GM18858 (cell line): ENCODE data around the gene C16orf96.

Experiments used
- ATAC-seq: cut with Tn5 transposase; IDR thresholded peaks from one replicate; pipeline ENCODE4 v1.9.1; 2021; ENCODE audit not compliant: unreplicated experiment

C16orf96 gene

DNA sequence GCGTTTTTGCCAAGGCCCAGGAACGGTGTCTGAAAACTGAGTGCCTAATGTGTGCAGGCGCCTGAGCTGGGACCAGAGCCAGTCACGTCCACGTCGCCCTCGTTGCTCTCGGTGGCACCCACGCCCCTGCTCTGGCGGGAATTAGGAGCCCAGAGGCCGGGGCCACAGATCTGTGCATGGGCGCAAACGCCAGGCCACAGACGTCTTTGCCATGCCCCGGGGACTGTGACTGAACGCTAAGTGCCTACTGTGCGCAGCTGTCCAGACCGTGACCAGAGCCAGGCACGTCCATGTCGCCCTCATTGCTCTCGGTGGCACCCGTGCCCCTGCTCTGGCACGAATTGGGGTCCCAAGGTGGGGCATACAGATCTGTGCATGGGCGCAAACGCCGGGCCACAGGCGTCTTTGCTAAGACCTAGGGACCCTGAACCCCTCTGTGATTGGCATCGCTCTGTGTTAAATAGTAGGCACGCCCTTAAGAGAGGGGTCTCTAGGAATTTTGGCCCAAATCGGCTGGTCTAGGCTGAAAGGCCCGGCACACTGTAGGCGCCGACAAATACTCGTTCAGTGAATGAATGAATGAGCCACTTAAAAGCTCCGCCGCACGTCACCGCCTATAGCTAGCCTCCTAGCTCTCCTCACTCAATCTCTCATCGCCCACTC, 59.4 kb downstream of the C16orf96 start:
- ATAC-seq = no peak

DNA sequence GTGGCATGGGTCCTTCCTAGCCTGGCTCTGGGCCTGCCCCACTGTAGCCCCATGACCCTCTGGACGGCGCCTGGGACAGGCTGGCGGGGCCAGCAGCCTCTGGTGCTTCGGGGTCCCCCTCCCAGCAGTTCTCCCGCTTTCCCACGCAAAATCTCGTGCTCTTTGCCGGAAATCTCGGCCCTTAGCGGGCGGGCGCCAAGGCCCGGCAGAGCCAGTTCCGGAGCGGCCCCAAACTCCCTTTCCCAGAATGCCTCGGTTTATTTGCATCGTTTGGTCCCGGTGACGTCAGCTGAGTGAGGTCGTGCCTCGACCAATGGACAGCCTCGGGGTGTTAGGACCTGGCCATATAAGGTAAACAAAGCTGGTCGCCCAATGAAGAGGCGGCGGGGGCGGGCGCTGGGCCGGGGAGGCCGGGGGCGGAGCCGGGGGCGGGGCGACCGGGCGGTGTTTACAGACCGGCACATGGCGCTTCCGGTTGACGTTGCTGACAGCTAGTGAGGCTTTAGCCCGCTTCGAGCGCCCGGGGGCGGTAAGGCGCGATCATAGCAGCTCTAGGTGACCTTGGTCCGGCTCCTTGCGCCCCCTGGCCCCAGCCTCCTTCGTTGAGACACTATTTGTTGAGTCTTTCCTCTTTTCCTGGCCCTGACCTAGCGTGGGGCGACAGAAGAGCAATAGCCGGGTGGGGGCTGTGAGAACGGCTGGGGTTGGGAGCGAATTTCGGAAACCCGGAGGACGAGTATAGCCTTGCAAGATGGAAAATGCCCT, 60.1 kb downstream of the C16orf96 start:
- ATAC-seq = peak; percentile 52

DNA sequence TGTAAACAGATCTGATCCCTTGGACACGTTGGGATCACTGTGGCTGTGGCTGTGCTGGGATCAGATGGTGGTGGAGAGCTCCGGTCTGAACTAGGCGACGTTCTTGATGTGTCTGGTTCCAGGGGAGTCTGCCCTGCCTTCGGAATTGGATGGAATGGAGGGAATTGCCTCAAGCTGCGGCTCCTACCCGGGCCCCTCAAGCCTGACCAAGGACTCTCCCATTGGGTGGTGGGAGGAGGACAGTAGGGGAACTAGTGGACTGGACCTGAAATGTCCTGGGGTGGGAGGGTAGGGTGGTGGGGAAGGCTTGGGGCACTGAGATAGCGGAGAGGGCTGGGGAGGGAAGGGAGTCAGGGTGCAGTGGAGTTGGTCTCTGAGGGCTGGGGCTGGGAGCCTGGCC, 61.7 kb downstream of the C16orf96 start:
- no peak for ATAC-seq

DNA sequence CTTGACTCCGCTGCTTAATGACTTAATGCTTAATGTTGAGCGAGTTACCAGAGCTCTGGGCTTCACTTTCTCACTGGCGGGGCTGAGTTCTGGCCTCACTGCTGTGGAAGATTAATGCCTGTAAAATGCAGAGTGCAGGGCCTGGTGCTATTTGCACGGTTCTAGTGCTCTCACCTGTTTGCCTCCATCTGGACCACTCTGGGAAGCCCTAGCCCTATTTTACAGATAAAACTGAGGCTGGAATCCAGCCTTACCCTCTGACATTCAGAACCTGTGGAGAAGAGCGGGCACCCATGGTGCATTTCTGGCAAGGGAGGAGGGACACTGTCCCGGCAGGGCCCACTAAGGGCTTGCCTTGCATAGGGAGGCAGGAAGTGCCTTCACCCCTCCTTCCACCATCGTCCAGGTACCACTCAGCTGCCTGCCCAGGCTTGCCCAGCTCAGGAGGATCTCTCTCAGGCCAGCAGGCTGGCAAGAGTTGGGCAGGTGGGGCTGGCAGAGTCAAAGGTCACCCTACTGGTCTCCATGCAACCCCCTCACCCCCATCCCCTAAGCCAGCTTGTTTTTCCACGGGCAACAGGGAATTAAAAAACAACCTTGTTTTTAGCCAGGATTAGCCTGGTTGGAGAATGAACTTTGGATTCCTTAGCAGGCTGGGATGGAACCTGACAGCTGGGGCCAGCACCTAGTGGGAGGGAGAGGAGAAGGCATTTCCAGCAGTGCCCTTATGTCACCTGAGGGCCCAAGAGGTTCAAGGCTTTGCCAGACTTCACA, 62.7 kb downstream of the C16orf96 start:
- no peak for ATAC-seq

DNA sequence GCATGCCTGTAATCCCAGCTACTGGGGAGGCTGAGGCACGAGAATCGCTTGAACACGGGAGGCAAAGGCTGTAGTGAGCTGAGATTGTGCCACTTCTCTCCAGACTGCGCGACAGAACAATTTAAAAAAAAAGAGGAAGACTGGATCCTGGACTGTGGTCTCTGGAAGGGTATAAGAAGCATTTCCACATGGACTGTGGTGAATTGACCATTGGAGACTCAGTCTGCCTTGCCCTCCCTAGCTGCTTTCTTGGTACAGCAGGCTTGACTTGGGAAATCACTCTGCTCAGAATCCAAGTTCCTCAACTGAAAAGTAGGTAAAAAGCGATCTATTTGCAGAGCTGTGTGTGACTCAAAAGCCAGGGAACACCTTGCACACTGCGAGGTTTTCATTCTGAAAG, 67.5 kb downstream of the C16orf96 start:
- no peak for ATAC-seq

DNA sequence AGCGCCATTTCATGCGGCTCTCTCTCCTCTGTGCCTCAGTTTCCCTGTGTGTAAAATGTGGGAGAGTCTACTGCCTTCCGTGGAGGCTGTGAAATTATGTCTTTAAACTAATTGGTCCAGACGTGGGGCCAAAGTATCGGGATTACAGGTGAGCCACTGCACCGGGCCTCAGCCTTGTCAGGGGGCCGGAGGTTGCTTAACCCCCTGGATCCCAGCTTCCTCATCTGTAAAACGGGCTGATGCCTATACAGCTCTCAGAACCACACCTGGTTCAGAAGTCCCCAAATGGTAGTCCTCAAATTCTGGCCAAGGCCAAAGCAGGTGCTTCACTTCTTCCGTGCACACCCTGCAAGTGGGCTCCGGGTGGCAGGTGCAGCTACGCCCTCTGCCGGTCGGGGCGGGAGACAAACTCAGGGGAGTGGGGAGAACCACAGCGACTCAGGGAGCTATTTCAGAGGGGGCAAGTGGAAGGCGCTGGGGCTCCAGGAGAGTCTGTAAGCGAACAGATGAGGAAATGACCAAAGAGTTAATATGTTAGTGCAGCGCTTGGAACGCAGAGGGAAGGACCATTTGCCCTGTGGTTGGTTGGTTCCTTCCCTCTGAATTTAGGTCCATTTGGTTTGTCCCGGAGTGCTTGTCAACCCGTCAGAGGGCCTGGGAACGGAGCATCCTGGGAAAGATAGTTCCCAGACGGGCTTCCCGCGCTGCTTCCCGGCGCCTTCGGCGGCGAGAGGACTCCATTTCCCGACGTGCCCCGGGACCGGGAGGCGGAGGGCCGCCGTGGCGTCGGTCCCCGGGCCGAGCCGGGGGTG, 68.1 kb downstream of the C16orf96 start, which contains the start of gene MGRN1:
Gene MGRN1 (plus strand): TSS at position 812 of the 812 bp plus-strand sequence. CDS start 135 bp downstream, outside the sequence.
- ATAC-seq = peak; percentile 52

DNA sequence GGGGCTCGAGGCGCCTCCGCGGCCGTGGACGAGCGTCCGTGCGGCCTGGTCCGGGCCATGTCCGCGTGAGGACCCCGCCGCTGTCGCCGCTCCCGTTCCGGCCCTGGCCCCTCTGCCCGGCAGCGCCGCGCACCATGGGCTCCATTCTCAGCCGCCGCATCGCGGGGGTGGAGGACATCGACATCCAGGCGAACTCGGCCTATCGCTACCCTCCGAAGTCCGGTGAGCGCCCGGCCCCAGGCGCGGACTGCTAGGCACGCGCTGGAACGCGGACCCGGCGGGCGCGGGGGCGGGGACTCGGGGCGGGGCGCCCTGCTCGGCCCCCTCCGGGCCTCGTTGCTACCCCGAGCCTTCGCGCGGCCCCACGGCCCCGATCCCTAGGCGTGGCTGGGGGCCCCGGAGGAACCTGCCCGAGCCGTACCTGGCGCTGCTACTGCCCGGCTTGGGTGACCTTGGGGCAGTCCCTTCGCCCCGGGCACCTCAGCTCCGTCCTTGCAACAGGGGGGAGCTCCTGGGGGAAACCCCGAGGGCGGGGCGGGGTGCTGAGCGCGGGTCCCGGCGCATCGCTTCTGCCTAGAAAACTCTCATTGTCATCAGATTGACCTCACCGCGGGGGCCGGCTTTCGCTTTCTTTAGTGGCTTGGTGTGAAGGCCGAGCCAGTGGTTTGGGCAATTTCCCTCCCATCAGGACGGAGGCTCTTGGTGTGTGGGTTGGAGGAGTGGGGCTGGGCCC, 68.9 kb downstream of the C16orf96 start:
- ATAC-seq = peak; percentile 40

DNA sequence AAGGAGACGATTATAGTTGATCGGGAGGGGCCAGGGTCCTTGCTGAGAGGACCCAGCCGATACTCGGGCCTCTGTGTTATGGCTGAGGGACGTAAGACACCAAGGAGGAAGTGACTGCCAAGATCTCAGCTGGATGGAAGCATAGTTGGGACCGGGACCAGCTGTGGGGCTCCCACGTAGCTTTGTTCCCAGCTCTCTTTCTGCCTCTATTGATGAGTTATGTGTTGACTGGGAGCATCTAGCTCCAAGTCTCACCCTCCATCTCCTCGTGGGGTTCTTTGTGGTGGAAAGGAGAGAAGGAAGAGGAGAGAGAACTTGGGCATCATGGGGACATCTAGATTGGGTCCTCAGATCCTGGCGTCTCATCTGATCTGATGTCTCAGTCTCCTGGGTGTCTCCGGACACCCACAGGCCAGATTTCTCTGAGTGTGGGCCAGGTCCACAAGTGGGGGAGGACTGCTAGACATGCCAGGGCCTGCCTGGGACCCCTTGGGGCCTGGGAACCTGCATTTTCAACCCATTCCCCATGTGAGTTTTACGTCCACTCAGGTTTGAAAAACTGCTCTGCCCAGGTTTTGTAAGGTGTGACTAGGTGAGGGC, 69.5 kb downstream of the C16orf96 start:
- ATAC-seq = no peak

DNA sequence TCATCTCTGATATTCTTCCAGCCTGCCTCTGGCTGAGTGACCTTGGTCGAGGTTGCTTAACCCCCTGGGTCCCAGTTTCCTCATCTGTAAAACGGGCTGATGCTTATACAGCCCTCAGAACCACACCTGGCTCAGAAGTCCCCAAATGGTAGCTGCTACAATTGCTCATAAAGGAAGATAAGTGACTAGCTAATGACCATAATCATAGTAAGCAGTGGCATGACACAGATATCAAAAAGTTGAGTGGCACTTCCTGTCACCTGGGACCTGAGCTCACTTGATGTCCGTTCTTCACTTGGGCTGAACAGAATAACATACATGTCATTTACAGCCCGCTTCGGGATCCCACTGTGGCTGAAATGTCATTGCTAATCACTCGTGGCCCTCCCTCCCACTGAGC, 70.3 kb downstream of the C16orf96 start:
- no peak for ATAC-seq

DNA sequence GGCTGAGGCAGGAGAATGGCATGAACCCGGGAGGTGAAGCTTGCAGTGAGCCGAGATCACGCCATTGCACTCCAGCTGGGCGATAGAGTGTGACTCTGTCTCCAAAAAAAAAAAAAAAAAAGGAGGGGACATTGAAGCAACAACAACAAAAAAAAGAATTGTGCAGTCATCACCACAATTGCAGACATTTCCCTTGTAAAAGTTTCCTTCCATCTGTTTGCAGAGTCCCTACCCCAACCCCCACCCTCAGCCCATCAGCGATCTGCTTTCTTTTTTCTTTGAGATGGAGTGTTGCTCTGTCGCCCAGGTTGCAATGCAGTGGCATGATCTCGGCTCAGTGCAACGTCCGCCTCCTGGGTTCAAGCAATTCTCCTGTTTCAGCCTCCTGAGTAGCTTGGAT, 72.1 kb downstream of the C16orf96 start:
- ATAC-seq = no peak

DNA sequence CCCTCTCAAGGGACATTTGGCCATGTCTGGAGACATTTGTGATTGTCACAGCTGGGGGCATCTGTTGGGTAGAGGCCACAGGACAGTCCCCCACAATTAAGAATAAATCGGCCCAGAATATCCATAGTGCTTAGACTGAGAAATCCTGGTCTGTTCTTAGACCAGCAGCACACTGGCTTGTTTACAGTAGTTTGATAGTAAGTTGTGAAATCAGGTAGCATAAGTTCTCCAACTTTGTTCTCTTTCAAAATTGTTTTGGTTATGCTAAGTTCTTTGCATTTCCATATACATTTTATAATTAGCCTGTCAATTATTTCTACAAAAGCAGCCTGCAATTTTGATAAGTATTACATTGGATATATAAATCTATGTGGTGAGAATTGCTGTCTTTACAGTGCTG, 75.3 kb downstream of the C16orf96 start:
- ATAC-seq = no peak

DNA sequence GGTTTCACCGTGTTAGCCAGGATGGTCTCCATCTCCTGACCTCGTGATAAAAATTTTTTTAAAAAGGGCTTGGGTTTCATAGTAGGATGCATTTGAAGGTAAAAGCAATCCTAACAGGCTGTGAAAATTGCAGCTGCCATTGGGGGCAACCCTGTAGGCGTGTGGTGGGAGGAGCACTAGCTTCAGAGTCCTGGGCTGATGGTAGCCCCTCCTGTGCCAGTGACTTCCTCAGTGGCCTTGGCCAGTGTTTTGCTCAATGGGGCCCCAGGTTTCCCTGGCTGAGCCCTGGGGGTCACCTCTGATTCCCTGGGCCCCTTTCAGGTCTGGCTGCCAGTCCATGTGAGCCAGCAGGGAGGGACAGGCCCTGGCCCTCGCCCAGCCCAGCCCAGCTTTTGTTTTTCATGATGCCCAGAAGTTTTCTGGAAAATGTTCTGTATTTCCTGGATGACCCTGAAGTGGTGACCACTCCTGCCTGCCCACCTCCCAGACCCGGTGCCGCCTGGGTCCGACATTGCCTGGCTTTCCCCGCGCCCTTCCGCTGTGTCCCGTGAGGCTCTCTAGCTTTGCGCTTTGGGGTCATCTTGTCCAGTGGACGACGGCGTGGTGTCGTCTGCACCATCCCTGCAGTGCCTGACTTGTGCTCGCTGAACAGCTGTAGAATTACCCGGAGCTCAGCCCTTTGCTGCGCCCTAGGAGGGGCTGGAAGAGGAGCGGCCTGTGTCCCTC, 77.9 kb downstream of the C16orf96 start:
- ATAC-seq = no peak

DNA sequence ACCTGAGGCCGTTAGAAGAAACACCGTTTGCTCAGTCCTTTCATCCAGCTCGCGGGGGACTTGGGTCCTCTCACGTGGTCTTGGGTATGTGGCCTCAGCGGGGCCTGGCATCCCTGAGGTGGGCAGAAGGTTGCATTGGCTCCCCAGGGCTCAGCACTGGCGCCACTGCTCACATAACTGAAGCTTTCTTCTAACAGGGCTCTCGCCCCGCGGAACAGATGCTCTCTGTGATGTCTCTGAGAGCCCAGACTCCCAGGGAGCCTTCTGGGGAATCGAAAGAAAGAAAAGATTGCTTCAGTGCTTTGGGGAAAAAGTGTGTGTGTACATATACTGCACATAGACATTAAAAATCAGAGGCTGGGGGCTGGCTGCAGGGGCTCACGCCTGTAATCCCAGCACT, 78.6 kb downstream of the C16orf96 start:
- ATAC-seq = no peak

DNA sequence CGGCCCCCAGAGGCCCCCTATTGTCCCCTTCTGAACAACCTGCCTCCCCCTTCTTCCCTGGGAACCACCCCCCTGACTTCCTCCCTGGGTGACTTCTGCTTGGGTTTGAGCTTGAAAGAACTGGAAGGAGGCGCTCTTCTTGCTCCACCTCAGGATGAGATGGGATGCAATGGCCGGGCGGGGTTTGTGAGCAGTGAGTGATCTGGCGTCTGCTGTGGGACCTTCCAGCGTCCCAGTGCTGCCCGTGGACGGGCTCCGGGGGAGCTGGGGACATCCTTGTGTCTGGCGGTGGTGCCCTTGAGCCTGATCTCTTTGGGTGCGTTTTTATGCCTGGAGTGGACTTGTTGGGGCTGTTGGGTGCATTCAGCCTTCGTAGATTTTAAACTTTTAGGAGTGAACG, 80.1 kb downstream of the C16orf96 start:
- ATAC-seq = no peak

DNA sequence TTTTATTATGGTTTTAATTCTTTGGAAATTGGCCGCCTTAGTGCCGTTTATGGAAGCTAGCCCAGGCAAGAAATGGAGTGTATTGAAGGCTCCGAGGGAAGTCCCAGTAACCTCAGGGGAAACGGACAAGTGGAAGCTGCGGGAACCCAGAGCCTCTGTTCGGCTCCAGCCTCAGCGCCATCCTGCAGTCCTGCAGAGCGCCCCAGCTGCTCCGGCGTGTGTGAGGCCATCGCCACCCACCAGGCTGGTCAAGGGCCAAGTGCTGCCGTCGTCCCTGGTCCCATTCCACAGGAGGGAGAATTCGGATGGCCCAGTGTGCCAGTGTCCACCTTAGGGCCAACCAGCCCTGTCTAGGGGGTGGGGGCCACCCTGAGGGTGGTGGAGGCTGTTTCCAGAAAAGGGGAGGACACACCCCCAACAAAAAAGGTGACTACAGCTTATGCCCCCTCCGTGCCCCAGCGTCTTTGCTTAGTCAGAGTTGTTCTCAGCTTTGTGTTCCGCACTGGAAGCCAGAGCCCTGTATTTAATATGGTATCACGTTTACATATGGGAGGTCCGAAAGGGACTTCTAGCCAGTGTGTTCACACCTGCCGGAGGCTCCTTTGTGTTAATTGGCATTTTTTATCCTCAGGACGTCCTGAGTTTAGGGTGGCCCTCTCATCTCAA, 81.5 kb downstream of the C16orf96 start:
- no peak for ATAC-seq

DNA sequence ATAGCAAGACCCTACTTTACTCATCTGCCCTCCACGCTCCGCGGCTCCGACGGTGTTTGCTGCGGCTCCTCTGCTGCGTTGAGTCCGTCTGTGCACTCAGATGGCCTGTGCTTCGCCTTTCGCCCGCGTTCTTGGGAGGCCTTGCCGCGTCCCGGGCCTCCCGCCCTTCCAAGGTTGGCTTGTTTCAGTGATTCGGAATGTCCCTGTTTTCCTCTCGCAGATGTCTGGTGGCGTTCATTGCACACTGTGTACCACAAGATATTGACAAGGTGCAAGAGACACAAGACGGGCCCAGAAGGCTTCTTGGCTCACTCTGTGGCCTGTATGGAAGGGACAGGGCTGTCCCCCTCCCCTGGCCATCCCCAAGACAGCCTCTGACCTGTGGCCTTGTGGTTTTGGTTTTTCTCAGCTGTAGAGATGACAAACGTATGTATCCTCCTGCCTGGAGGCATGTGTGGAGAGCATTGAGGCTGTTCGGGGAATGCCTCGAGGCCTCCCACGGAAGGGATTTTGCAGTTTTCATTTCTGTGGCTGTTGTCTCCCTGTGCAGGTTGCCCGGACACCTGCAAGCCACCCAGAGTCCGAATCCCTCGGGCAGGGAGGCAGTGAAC, 83.9 kb downstream of the C16orf96 start:
- no peak for ATAC-seq

DNA sequence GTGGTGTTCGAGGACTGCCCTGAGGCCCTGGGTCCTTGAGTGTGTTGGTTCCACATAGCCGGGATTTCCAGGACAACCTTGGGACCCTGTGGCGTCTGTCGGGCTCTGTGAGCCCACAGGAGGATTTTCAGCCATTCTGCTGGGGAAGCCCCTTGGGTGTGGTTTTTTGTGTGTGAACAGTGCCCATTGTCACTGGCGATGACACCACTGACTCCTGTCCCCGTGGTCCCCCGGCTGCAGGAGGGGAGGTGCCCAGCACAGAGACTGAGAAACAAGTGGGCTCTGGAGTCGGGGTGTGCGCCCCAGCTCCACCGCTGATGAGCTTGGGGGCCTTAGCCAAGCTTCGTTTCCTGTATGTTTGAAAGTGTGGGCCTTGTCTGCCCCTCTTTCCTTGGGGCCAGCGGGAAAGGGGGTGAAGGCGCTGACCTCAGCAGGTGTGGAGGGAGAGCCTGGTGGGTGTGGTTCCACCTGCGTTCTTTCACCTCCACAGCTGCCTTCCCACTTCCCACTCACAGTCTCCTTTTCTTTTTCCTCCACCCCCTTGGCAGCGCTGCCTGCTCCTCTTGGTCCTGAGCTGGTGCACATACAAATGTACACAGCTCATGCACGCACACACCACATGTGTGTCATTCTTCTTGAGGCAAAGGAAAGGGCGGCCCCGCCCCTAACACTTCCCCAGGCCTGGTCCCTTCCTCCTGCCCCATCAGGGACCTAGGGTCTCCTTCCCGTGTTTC, 84.6 kb downstream of the C16orf96 start:
- no peak for ATAC-seq

DNA sequence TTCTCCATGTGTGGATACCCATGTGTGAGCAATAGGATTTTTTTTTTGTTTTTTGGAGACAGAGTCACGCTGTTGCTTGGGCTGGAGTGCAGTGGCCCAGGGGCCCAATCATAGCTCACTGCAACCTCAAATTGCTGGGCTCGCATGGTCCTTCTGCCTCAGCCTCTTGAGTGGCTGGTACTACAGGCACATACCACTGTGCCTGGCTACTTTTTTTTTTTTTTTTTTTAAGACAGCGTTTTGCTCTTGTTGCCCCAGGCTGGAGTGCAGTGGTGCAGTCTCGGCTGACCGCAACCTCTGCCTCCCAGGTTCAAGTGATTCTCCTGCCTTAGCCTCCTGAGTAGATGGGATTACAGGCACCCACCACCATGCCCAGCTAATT, 85.2 kb downstream of the C16orf96 start:
- no peak for ATAC-seq
